Tibial artery (tissue), 4 donors: ENCODE data around the gene MAN2B2.

ENCODE experiments used
- DNase-seq, 2 donors: peaks; one replicate each; pipeline ENCODE4 v3.0.0-alpha.2; 2019
- H3K27ac ChIP-seq, 2 donors: fragments of 200-600 bp; sonication (generic) in 1 of 2; 1 replicate in 1 of 2; 2 replicates in 1 of 2; pipeline ENCODE4 v1.5.1; 2018 to 2019; ENCODE audit warnings: mild to moderate bottlenecking in 1 of 2
- H3K27me3 ChIP-seq, 2 donors: fragments of 200-600 bp; sonication (generic) in 1 of 2; one replicate each; pipeline versions ENCODE4 v1.5.1 to v1.6.0; 2016 to 2019
- H3K36me3 ChIP-seq, 3 donors: fragments of 200-600 bp; sonication (generic) in 2 of 3; one replicate each; pipeline ENCODE4 v1.5.1; 2016 to 2019; ENCODE audit warnings: mild to moderate bottlenecking in 2 of 3
- H3K4me1 ChIP-seq, 4 donors: fragments of 200-600 bp; sonication (generic) in 2 of 4; 1 replicate in 3 of 4; 2 replicates in 1 of 4; pipeline ENCODE4 v1.5.1; 2016 to 2019
- H3K4me3 ChIP-seq, 2 donors: fragments of 200-600 bp; sonication (generic) in 1 of 2; 1 replicate in 1 of 2; 2 replicates in 1 of 2; pipeline ENCODE4 v1.5.1; 2018 to 2019; ENCODE audit warnings: mild to moderate bottlenecking in 2 of 2
- H3K9me3 ChIP-seq, 3 donors: fragments of 200-600 bp; sonication (generic) in 1 of 3; one replicate each; pipeline ENCODE4 v1.5.1; 2016 to 2019
- intact Hi-C: fragments of 100-400 bp; cut with DNase I; formaldehyde crosslinking; loops from one replicate; pipeline ENCODE4 v1.15.0; 2023; ENCODE audit warnings: low total_unique reads
- TF ChIP-seq, protein P1 (sequence below), 2 experiments: fragments of 200-600 bp in 1 of 2; fragments of 450-650 bp in 1 of 2; IDR thresholded peaks; one replicate each; pipeline ENCODE4 v1.5.1; 2017 to 2019; ENCODE audit warnings: antibody characterized with exemption in 2 of 2, mild to moderate bottlenecking in 1 of 2, moderate library complexity in 1 of 2

MAN2B2 gene

DNA sequence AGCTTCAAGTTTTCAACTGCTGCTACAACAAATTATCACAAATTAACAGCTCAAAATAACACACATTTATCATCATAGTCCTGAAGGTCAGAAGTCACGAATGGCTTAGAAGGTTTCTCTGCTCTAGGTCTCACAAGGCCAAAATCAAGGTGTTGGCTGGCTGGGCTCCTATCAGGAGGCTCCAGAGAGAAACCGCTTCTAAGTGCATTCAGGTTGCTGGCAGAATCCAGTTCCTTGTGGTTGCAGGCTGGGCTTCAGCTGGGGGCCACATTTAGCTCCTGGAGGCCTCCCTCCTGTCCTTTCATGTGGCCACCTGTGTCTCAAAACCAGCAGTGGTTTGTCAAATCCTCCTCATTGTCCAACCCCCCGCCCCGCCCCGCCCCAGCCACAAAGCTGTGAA is 80.9 kb downstream of the MAN2B2 start:
- Histone ChIP-seq H3K27me3 (no peaks in the 10 kb centered on the region), H3K4me1 (peaks cover 0 to 10% (median 5%) of the 10 kb centered on the region in 4 donors), H3K27ac (no peak overlapping the region), H3K36me3 (no peaks in the 10 kb centered on the region), H3K9me3 (no peaks in the 10 kb centered on the region), H3K4me3 (no peak overlapping the region)
- TF ChIP-seq, protein P1, sequence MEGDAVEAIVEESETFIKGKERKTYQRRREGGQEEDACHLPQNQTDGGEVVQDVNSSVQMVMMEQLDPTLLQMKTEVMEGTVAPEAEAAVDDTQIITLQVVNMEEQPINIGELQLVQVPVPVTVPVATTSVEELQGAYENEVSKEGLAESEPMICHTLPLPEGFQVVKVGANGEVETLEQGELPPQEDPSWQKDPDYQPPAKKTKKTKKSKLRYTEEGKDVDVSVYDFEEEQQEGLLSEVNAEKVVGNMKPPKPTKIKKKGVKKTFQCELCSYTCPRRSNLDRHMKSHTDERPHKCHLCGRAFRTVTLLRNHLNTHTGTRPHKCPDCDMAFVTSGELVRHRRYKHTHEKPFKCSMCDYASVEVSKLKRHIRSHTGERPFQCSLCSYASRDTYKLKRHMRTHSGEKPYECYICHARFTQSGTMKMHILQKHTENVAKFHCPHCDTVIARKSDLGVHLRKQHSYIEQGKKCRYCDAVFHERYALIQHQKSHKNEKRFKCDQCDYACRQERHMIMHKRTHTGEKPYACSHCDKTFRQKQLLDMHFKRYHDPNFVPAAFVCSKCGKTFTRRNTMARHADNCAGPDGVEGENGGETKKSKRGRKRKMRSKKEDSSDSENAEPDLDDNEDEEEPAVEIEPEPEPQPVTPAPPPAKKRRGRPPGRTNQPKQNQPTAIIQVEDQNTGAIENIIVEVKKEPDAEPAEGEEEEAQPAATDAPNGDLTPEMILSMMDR (IDR thresholded peaks at IDR 0.05), result no peak
- no peak for DNase-seq
- intact Hi-C loops, result no loop called here

DNA sequence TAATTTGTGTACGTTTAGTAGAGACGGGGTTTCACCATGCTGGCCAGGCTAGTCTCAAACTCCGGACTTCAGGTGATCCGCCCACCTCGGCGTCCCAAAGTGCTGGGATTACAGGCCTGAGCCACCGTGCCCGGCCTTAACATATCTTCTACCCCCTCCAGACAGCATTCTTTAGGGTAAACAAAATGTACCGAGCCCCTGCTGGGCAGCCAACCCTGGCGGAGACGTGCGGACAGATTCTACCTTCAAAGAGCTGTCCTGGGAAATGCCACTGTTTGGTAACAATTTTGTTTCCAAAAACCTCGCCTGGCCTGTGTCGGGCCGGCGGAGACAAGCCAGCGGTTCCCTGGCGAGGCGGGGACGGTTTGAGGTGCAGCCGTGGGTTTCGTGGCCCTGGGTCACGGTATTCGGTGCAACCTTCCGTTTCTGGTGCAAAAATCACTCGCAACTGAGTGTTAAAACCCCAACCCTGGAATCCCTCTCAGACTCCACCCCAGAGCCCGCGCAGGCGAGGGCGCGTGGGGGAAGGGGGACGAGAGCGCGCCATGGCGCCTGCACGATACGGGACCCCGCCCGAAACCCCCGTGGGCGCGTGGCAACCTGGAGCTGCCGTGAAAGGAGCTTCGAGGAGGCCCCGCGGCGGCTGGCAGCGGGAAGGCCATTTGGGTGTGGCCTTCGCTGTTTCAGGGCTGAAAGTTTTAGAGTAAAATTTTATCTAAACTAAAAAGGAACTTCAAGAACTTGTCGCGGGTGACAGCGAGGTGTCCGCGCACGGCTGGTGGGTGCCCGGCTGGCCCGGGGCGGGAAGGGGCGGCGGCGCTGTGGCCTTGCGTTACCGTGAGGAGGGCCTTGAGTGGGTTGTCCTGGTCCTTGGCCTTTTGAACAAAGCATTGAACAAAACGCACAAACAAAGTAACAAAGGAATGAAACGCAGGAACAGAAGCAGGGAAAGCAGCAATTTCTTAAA is 82.5 kb downstream of the MAN2B2 start:
- intact Hi-C loops, result no loop called here
- no peak for DNase-seq
- Histone ChIP-seq H3K27ac (peak overlapping the region in 1 of 2 donors; percentile 84), H3K36me3 (no peaks in the 10 kb centered on the region), H3K9me3 (no peaks in the 10 kb centered on the region), H3K4me3 (no peak overlapping the region), H3K4me1 (peaks cover 0 to 10% (median 5%) of the 10 kb centered on the region in 4 donors), H3K27me3 (no peaks in the 10 kb centered on the region)
- TF ChIP-seq, protein P1 (IDR thresholded peaks at IDR 0.05), result no peak

DNA sequence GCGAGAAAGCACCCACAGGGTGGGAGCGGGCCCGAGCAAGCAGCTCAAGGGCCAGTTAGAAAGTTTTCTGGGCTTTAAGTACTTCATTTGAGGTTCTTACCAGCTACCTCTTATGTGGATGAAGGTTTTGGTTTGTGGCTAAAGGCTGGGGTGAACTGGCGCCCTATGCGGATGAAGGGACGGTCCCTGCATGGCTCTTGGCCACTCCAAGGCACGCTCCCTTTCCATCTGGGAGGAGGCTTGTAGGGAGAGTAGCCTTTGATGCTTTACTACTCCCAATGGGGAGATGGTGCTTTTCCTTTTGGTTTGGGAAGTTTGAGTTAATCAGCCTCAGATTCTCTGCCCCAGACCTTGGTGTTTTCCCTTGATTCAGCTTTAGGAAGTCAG is 83.2 kb downstream of the MAN2B2 start:
- Histone ChIP-seq H3K36me3 (no peaks in the 10 kb centered on the region), H3K4me1 (peaks cover 0 to 10% (median 5%) of the 10 kb centered on the region in 4 donors), H3K27ac (peak overlapping the region; percentile 74 to 84), H3K9me3 (no peaks in the 10 kb centered on the region), H3K4me3 (peak overlapping the region; percentile 50 to 57), H3K27me3 (no peaks in the 10 kb centered on the region)
- TF ChIP-seq, protein P1 (IDR thresholded peaks at IDR 0.05), result no peak
- intact Hi-C loops, result no loop called here
- DNase-seq, result no peak

DNA sequence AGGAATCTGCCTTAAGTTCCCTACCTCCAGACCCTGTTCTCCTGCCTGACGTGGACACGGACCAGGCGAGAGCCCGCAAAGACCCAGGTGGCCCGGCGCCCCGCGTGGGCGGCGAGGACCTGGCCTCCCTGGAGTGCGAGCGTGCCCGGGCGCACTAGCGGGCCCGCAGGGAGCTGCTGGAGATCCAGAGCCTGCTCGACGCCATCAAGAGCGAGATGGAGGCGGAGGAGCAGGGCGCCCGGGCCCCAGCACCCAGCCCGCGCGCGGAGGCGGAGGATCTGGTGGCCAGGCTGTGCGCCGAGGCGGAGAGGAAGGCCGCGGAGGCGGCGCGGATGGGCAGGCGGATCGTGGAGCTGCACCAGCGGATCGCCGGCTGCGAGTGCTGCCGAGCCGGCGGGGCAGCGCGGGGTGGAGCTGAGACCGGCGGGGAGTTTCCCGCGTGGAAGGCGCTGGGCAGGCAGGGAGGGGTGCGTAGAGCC is 83.6 kb downstream of the MAN2B2 start:
- TF ChIP-seq, protein P1 (IDR thresholded peaks at IDR 0.05), result no peak
- Histone ChIP-seq H3K4me1 (peaks cover 0 to 12% (median 5%) of the 10 kb centered on the region in 4 donors), H3K9me3 (no peaks in the 10 kb centered on the region), H3K27ac (peak overlapping the region; percentile 74 to 84), H3K4me3 (peak overlapping the region; percentile 50 to 57), H3K36me3 (no peaks in the 10 kb centered on the region), H3K27me3 (no peaks in the 10 kb centered on the region)
- intact Hi-C loops, result no loop called here
- DNase-seq, result peak in 1 of 2 donors; percentile 39

DNA sequence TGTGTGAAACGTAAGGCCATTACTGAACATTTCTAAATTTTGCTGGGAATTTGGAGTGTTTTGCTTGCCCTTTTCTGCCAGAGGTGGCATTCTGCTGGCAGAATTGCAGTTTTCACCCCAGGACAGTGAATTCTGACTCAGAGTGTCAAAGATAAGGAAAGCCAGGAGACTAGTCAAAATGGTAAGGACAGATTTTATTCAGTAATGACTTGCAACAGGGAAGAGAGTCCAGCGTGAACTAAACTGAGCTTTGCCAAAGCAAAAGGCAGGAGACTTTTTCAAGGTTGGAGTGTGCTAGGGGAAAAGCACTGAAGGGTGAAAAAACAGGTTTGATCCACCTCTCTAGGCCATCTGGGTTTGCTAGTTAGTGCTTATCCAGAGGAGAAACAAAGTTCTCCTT is 84.9 kb downstream of the MAN2B2 start:
- TF ChIP-seq, protein P1 (IDR thresholded peaks at IDR 0.05), result no peak
- Histone ChIP-seq H3K4me1 (peaks cover 0 to 24% (median 15%) of the 10 kb centered on the region in 4 donors), H3K4me3 (no peak overlapping the region), H3K9me3 (no peaks in the 10 kb centered on the region), H3K27me3 (no peaks in the 10 kb centered on the region), H3K27ac (peak overlapping the region in 1 of 2 donors; percentile 84), H3K36me3 (no peaks in the 10 kb centered on the region)
- intact Hi-C loops, result no loop called here
- DNase-seq, result no peak
